Activated CD8-positive, alpha-beta T cell treated with anti-CD3 and anti-CD28 coated beads for 36 hours (primary cell): ENCODE measurements around the gene TCF7L2. TPM values are rescaled to one million over a fixed set of nuclear protein-coding genes. Genes with fewer than 3 reads are reported as not detected.

ENCODE experiments used
- ATAC-seq: fragments of 200-7000 bp; cut with Tn5 transposase; one replicate; pipeline ENCODE4 v1.10.0; 2021; ENCODE audit warnings: mild to moderate bottlenecking, moderate library complexity
- CTCF ChIA-PET: fragments of 350-600 bp; sonication (Branson Sonifier 250); formaldehyde crosslinking; loops from one replicate; lab custom pipeline; 2021; ENCODE audit warnings: antibody characterized with exemption; lab: Charles Lee
- POLR2A ChIA-PET: fragments of 350-600 bp; sonication (Branson Sonifier 250); formaldehyde crosslinking; loops from one replicate; lab custom pipeline; 2021; ENCODE audit warnings: antibody characterized with exemption; lab: Charles Lee
- DNase-seq: peaks from one replicate; pipeline ENCODE4 v3.0.0-alpha.2; 2020
- H3K27ac Mint-ChIP-seq: one replicate; pipeline ENCODE4 v1.8.0; 2021; ENCODE audit warnings: mild to moderate bottlenecking, mixed read lengths
- H3K27me3 Mint-ChIP-seq: one replicate; pipeline ENCODE4 v1.8.0; 2021; ENCODE audit warnings: mixed read lengths
- H3K36me3 Mint-ChIP-seq: one replicate; pipeline ENCODE4 v1.8.0; 2021; ENCODE audit warnings: low read depth, mixed read lengths
- H3K4me1 Mint-ChIP-seq: one replicate; pipeline ENCODE4 v1.8.0; 2021; ENCODE audit warnings: low read depth, mixed read lengths
- H3K4me3 Mint-ChIP-seq: one replicate; pipeline ENCODE4 v1.8.0; 2021; ENCODE audit warnings: mild to moderate bottlenecking, moderate library complexity, mixed read lengths
- H3K9me3 Mint-ChIP-seq: one replicate; pipeline ENCODE4 v1.8.0; 2021; ENCODE audit warnings: mixed read lengths
- intact Hi-C: fragments of 100-400 bp; cut with micrococcal nuclease; formaldehyde crosslinking; loops from one replicate; pipeline ENCODE4 v1.10.0; 2022
- total RNA-seq, 2 experiments: library from RNA; stranded (reverse); gene quantifications; one replicate each; pipeline ENCODE4 v1.2.3, GENCODE V29; 2021
- TF ChIP-seq, protein P1 (sequence below): fragments of 200-600 bp; IDR thresholded peaks from one replicate; pipeline ENCODE4 v1.8.0; 2022; ENCODE audit warnings: antibody characterized with exemption, mild to moderate bottlenecking

The TCF7L2 gene
- total RNA-seq, 2 experiments from 2014 or later, result 1.5 to 1.6 TPM

DNA sequence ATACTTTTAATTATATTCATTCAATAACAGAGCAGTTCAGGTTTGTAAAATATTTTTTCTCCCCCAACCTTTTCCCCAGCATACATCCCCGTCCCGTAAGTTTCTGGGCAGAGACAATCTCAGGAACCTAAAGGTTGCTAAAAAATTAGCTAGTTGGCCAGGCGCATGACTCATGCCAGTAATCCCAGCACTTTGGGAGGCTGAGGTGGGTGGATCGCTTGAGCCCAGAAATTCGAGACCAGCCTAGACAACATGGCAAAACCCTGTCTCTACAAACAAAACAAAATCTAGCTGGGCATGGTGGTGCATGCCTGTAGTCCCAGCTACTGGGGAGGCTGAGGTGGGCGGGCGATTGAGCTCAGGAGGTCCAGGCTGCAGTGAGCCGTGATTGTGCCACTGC is 40.2 kb downstream of the TCF7L2 start:
- Mint-ChIP-seq H3K4me3 (no peak overlapping the region), H3K27me3 (peaks cover 45% of the 10 kb centered on the region), H3K4me1 (peaks cover 19% of the 10 kb centered on the region), H3K9me3 (no peaks in the 10 kb centered on the region), H3K27ac (no peak overlapping the region), H3K36me3 (no peaks in the 10 kb centered on the region)
- POLR2A ChIA-PET, result no interaction called here
- DNase-seq, result no peak
- TF ChIP-seq, protein P1, sequence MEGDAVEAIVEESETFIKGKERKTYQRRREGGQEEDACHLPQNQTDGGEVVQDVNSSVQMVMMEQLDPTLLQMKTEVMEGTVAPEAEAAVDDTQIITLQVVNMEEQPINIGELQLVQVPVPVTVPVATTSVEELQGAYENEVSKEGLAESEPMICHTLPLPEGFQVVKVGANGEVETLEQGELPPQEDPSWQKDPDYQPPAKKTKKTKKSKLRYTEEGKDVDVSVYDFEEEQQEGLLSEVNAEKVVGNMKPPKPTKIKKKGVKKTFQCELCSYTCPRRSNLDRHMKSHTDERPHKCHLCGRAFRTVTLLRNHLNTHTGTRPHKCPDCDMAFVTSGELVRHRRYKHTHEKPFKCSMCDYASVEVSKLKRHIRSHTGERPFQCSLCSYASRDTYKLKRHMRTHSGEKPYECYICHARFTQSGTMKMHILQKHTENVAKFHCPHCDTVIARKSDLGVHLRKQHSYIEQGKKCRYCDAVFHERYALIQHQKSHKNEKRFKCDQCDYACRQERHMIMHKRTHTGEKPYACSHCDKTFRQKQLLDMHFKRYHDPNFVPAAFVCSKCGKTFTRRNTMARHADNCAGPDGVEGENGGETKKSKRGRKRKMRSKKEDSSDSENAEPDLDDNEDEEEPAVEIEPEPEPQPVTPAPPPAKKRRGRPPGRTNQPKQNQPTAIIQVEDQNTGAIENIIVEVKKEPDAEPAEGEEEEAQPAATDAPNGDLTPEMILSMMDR, result no peak
- no peak for ATAC-seq
- intact Hi-C loops, result loop anchor here (10.0 kb wide), 1 partner anchor 55 kb away; no protein-coding TSS in a partner anchor
- CTCF ChIA-PET, result no interaction called here

DNA sequence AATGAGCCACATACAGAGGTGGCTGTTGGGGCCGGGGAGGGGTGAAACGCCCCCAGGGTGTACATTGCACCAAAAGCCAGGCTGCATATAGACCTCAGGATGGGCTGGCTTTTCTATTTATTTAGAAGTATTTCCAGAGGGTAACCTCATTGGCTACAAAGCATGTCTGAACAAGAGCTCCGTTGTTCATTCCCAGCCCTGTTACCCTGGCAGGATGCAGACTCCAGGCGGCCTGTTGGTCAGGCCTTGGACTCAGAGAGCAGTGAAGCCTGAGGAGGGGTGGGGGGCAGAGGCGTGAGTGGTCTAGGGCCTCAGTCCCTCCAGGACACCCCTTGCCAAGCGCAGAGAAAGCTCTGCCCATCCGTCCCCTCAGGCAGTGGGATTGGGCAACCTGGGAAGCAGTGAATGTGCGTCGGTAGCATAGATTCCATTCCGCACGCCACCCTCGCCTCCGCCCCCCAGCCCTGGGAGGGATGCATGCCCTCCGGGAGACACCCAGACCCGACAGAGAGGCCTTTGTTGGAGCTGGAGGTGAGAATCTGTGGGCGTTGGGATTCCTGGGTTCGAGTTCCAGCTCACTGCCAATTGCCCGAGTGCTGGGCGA is 41.9 kb downstream of the TCF7L2 start:
- intact Hi-C loops, result loop anchor here (10.0 kb wide), 1 partner anchor 57 kb away; no protein-coding TSS in a partner anchor
- peaks cover 2% of the 10 kb centered on the region for H3K4me1 Mint-ChIP-seq
- TF ChIP-seq, protein P1, result no peak
- H3K27ac Mint-ChIP-seq, result no peak overlapping the region
- ATAC-seq, result no peak
- peaks cover 37% of the 10 kb centered on the region for H3K27me3 Mint-ChIP-seq
- H3K4me3 Mint-ChIP-seq, result no peak overlapping the region
- H3K36me3 Mint-ChIP-seq, result no peaks in the 10 kb centered on the region
- DNase-seq, result no peak
- H3K9me3 Mint-ChIP-seq, result no peaks in the 10 kb centered on the region
- CTCF ChIA-PET, result no interaction called here
- POLR2A ChIA-PET, result no interaction called here

DNA sequence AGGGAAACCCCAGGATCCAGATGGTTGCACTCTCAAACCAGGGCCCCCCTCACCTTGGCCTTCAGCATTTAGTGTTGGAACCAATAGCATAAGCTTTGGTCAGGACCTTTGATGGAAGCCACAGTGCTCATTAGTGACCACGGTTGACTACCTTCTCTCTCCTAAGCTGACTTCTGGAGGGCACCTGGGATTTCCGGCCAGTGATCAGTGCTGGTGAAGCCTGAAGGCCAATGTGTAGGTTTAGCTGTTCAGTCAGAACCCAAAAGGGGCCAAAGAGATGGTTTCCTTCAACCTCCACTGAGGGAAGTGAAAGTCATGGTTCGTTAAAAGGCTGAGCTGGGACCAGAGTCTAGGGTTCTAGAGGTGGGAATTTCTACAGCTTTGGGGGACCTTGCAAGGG is 46.4 kb downstream of the TCF7L2 start:
- Mint-ChIP-seq H3K4me3 (no peak overlapping the region), H3K4me1 (no peaks in the 10 kb centered on the region), H3K27me3 (peaks cover 22% of the 10 kb centered on the region), H3K36me3 (no peaks in the 10 kb centered on the region), H3K9me3 (no peaks in the 10 kb centered on the region), H3K27ac (no peak overlapping the region)
- ChIA-PET CTCF (no interaction called here), POLR2A (no interaction called here)
- TF ChIP-seq, protein P1, result no peak
- intact Hi-C loops, result loop anchor here (10.0 kb wide), 1 partner anchor 62 kb away; no protein-coding TSS in a partner anchor
- no peak for DNase-seq
- no peak for ATAC-seq

DNA sequence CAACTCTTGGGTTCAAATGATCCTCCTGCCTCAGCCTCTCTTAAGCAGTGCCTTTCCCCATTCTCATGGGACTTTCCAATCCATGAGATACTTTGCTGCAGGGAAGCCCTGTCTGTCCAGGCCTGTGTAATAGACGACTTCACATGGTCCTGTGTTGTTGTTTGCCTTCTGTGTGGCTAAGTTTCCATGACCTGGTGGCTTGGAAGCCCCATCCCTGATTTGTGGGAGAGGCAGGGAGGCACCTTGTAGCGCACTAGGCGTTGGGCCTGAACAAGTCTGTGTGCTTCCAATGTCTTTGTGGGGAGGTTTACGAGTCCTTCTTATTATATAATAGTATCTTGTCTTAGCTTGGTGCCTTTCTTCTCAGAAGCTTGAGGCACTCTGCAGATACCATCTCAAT is 49.1 kb downstream of the TCF7L2 start:
- peaks cover 31% of the 10 kb centered on the region for H3K27me3 Mint-ChIP-seq
- no peak for DNase-seq
- H3K9me3 Mint-ChIP-seq, result no peaks in the 10 kb centered on the region
- CTCF ChIA-PET, result interaction anchor here (1.2 kb wide), 1 partner anchor 472 kb away, joined by 3 read pairs; no protein-coding TSS in a partner anchor
- POLR2A ChIA-PET, result interaction anchor here (0.5 kb wide), 1 partner anchor 261 kb away, joined by 3 read pairs; no protein-coding TSS in a partner anchor
- no peaks in the 10 kb centered on the region for H3K4me1 Mint-ChIP-seq
- H3K36me3 Mint-ChIP-seq, result no peaks in the 10 kb centered on the region
- no peak overlapping the region for H3K27ac Mint-ChIP-seq
- ATAC-seq, result no peak
- no peak overlapping the region for H3K4me3 Mint-ChIP-seq
- TF ChIP-seq, protein P1, result no peak
- intact Hi-C loops, result loop anchor here (10.0 kb wide), 1 partner anchor 64 kb away; no protein-coding TSS in a partner anchor

DNA sequence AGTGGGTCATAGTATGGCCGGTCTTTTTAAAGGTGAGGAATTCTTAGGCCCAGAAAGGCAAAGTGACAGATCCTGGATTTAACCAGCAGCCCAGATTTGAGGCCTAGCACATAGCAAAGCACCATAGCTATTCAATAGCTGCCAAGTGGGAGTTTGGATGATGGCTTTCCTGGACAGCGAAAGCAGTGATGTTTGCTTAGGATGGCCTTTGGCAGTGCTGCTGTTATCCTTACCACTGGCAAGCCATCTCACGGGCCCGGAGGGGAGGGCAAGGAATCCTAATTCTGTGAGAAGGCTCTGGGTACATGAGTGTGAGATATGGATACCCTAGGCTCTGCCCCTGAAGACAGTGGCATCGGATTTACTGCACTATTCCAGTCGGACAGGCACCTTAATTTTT is 50.4 kb downstream of the TCF7L2 start:
- DNase-seq, result no peak
- no peaks in the 10 kb centered on the region for H3K36me3 Mint-ChIP-seq
- no peak overlapping the region for H3K4me3 Mint-ChIP-seq
- ATAC-seq, result no peak
- no peaks in the 10 kb centered on the region for H3K4me1 Mint-ChIP-seq
- intact Hi-C loops, result no loop called here
- CTCF ChIA-PET, result no interaction called here
- TF ChIP-seq, protein P1, result no peak
- POLR2A ChIA-PET, result no interaction called here
- no peaks in the 10 kb centered on the region for H3K9me3 Mint-ChIP-seq
- no peak overlapping the region for H3K27ac Mint-ChIP-seq
- peaks cover 34% of the 10 kb centered on the region for H3K27me3 Mint-ChIP-seq
